ENCODE results near the gene ALG9.

The ALG9 gene

DNA sequence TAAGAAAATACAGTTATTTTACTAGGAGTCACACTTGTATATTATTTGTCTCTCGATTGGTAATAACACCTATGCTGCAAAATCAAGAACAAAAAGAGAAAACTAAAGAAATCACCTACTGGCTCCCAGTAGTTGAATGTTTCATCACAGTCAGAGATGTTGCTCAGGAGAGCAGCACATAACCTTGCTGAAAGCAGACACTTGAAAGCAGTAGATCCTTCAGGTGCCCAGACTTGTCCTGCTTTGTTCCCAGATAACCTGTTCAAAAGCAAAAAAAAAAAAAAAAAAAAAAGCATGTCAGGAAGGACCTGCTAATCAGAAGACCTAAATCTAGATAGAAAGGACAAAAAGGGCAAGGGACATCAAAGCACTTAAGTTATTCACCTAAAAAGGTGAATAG, 1.3 kb downstream of the ALG9 start:
- TF ChIP-seq, protein P1, sequence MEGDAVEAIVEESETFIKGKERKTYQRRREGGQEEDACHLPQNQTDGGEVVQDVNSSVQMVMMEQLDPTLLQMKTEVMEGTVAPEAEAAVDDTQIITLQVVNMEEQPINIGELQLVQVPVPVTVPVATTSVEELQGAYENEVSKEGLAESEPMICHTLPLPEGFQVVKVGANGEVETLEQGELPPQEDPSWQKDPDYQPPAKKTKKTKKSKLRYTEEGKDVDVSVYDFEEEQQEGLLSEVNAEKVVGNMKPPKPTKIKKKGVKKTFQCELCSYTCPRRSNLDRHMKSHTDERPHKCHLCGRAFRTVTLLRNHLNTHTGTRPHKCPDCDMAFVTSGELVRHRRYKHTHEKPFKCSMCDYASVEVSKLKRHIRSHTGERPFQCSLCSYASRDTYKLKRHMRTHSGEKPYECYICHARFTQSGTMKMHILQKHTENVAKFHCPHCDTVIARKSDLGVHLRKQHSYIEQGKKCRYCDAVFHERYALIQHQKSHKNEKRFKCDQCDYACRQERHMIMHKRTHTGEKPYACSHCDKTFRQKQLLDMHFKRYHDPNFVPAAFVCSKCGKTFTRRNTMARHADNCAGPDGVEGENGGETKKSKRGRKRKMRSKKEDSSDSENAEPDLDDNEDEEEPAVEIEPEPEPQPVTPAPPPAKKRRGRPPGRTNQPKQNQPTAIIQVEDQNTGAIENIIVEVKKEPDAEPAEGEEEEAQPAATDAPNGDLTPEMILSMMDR (IDR thresholded peaks at IDR 0.05; ENCODE audit: borderline replicate concordance, control extremely low read depth, extremely low read depth, insufficient read depth, missing control alignments), result no peak
- no peak for DNase-seq (ENCODE audit: low spot score)
- in situ Hi-C loops (cut with MboI; ENCODE audit: low sequenced_read_pairs, unreplicated experiment), result no loop called here

DNA sequence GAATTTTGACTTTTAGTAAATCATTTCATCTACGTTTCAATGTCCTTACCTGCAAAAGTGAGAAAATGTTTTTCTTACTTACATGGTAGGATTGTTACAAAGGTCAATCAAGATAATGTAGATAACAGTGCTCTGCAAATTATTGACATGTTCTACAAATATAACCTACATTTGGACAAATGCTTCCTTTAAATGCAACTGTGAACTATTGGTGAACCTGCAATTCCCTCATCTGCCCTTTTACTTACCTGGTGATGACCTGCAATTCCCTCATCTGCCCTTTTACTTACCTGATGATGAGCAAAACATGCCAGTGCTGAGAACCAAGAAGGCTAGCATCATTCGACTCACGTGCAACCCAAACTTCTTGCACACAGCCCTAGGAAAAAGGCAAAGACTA, 11.1 kb downstream of the ALG9 start:
- no peak for DNase-seq (ENCODE audit: low spot score)
- TF ChIP-seq, protein P1 (IDR thresholded peaks at IDR 0.05; ENCODE audit: borderline replicate concordance, control extremely low read depth, extremely low read depth, insufficient read depth, missing control alignments), result no peak
- in situ Hi-C loops (cut with MboI; ENCODE audit: low sequenced_read_pairs, unreplicated experiment), result no loop called here

GRCh38 chr11:111855506-111855905, 15.9 kb downstream of the ALG9 start:
- in situ Hi-C loops (cut with MboI; ENCODE audit: low sequenced_read_pairs, unreplicated experiment), result no loop called here
- DNase-seq (ENCODE audit: low spot score), result no peak
- TF ChIP-seq, protein P1 (IDR thresholded peaks at IDR 0.05; ENCODE audit: borderline replicate concordance, control extremely low read depth, extremely low read depth, insufficient read depth, missing control alignments), result no peak

GRCh38 chr11:111852103-111852502, 19.3 kb downstream of the ALG9 start:
- in situ Hi-C loops (cut with MboI; ENCODE audit: low sequenced_read_pairs, unreplicated experiment), result no loop called here

GRCh38 chr11:111851636-111852035, 19.7 kb downstream of the ALG9 start:
- in situ Hi-C loops (cut with MboI; ENCODE audit: low sequenced_read_pairs, unreplicated experiment), result no loop called here
- TF ChIP-seq, protein P1 (IDR thresholded peaks at IDR 0.05; ENCODE audit: borderline replicate concordance, control extremely low read depth, extremely low read depth, insufficient read depth, missing control alignments), result peak; percentile 23
- no peak for DNase-seq (ENCODE audit: low spot score)

More at GRCh38 chr11:111852103-111852502, 19.3 kb downstream of the ALG9 start:
- TF ChIP-seq, protein P1 (IDR thresholded peaks at IDR 0.05; ENCODE audit: borderline replicate concordance, control extremely low read depth, extremely low read depth, insufficient read depth, missing control alignments), result no peak
- no peak for DNase-seq (ENCODE audit: low spot score)

DNA sequence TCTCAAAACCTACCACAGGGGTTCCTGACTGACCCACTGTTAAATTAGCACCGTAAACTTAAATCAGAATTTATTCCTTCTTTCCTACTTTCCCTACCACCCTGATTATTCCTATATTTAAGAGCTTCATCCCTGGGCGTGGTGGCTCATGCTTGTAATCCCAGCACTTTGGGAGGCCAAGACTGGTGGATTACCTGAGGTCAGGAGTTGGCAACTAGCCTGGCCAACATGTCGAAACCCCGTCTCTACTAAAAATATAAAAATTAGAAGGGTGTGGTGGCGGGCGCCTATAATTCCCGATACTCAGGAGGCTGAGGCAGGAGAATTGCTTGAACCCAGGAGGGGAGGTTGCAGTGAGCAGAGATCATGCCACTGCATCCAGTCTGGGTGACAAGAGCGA, 20.3 kb downstream of the ALG9 start:
- TF ChIP-seq, protein P1 (IDR thresholded peaks at IDR 0.05; ENCODE audit: borderline replicate concordance, control extremely low read depth, extremely low read depth, insufficient read depth, missing control alignments), result no peak
- in situ Hi-C loops (cut with MboI; ENCODE audit: low sequenced_read_pairs, unreplicated experiment), result no loop called here
- no peak for DNase-seq (ENCODE audit: low spot score)

DNA sequence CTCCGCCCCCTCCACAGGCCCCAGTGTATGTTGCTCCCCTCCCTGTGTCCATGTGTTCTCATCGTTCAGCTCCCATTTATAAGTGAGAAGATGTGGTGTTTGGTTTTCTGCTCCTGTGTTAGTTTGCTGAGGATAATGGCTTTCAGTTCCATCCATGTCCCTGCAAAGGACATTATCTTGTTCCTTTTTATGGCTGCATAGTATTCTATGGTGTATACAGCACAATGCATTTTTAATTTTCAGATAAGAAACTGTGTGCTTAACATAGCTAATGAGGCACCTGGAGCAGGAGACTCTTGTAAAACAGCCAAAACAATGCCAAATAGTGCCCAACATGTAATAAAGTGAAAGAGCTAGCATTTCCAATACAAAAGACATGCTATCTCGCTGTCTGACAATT, 21.8 kb downstream of the ALG9 start:
- no peak for DNase-seq (ENCODE audit: low spot score)
- in situ Hi-C loops (cut with MboI; ENCODE audit: low sequenced_read_pairs, unreplicated experiment), result loop anchor here (10.0 kb wide), 1 partner anchor 265 kb away; no protein-coding TSS in a partner anchor
- TF ChIP-seq, protein P1 (IDR thresholded peaks at IDR 0.05; ENCODE audit: borderline replicate concordance, control extremely low read depth, extremely low read depth, insufficient read depth, missing control alignments), result no peak

Data from GM13976 (cell line).